IMR-90 (cell line): Measurements from ENCODE around the gene FBXW11. TPM values are rescaled to one million over a fixed set of nuclear protein-coding genes. Genes with fewer than 3 reads are reported as not detected.

Experiments used
- ATAC-seq: fragments of 200-7000 bp; cut with Tn5 transposase; 2 replicates; pipeline ENCODE4 v1.9.1; 2020; ENCODE audit warnings: low read depth, mild to moderate bottlenecking, moderate library complexity
- BruUV-seq: library from RNA; stranded (reverse); fragments of 400-500 nt; replicated peaks from 2 replicates; lab custom pipeline; 2021; lab: Mats Ljungman, UMichigan
- CTCF ChIA-PET: fragments of 300-600 bp; formaldehyde crosslinking; extraction: SDS; loops from one replicate; lab custom pipeline; 2021; ENCODE audit warnings: antibody characterized with exemption; lab: Yijun Ruan, JAX
- POLR2A ChIA-PET: fragments of 300-600 bp; sonication (Branson Sonifier 250); formaldehyde crosslinking; loops from one replicate; lab custom pipeline; 2022; ENCODE audit warnings: antibody characterized with exemption; ENCODE audit not compliant: unreplicated experiment; lab: Charles Lee
- DNase-seq: peaks from one replicate; pipeline ENCODE4 v3.0.0; 2013
- H2AFZ ChIP-seq: replicated peaks from 2 replicates; pipeline ENCODE3; 2013; ENCODE audit warnings: low read length, mild to moderate bottlenecking; ENCODE audit not compliant: poor library complexity
- H2AK5ac ChIP-seq: 2 replicates; pipeline ENCODE4 v1.6.1; 2013; ENCODE audit warnings: low read depth, low read length, inconsistent platforms
- H2AK9ac ChIP-seq: replicated peaks from 2 replicates; pipeline ENCODE3; 2013; ENCODE audit warnings: mild to moderate bottlenecking, low read depth, low read length, moderate library complexity; ENCODE audit not compliant: poor library complexity
- H2BK120ac ChIP-seq: 2 replicates; pipeline ENCODE4 v1.6.1; 2013; ENCODE audit warnings: low read depth, low read length, inconsistent platforms
- H2BK15ac ChIP-seq: 3 replicates; pipeline ENCODE4 v1.6.1; 2013; ENCODE audit warnings: low read depth, low read length, inconsistent platforms
- H2BK20ac ChIP-seq: 2 replicates; pipeline ENCODE4 v1.6.1; 2013; ENCODE audit warnings: low read depth, mild to moderate bottlenecking, inconsistent platforms, low read length, moderate library complexity
- H2BK5ac ChIP-seq: 2 replicates; pipeline ENCODE4 v1.6.1; 2013; ENCODE audit warnings: mild to moderate bottlenecking, low read depth, low read length, inconsistent platforms; ENCODE audit not compliant: poor library complexity, severe bottlenecking
- H3K14ac ChIP-seq: replicated peaks from 2 replicates; pipeline ENCODE4 v1.6.1; 2013; ENCODE audit warnings: low read depth, low read length, inconsistent platforms
- H3K18ac ChIP-seq: 2 replicates; pipeline ENCODE4 v1.6.1; 2013; ENCODE audit warnings: low read depth, low read length, control low read depth
- H3K23ac ChIP-seq: 2 replicates; pipeline ENCODE4 v1.6.1; 2013; ENCODE audit warnings: low read depth, low read length, inconsistent platforms
- H3K27ac ChIP-seq: 2 replicates; pipeline ENCODE4 v1.5.1; 2013; ENCODE audit warnings: mild to moderate bottlenecking, control low read depth, low read length; ENCODE audit not compliant: insufficient read depth
- H3K27me3 ChIP-seq: 2 replicates; pipeline ENCODE4 v1.6.1; 2013; ENCODE audit warnings: low read length; ENCODE audit not compliant: control insufficient read depth, insufficient read depth
- H3K36me3 ChIP-seq: 2 replicates; pipeline ENCODE4 v1.6.1; 2013; ENCODE audit warnings: low read length, mixed read lengths; ENCODE audit not compliant: control insufficient read depth, insufficient read depth
- H3K4ac ChIP-seq: 2 replicates; pipeline ENCODE4 v1.6.1; 2013; ENCODE audit warnings: low read depth, low read length, inconsistent platforms
- H3K4me1 ChIP-seq: 2 replicates; pipeline ENCODE4 v1.6.1; 2013; ENCODE audit warnings: low read length, mixed read lengths; ENCODE audit not compliant: control insufficient read depth, insufficient read depth
- H3K4me2 ChIP-seq: 2 replicates; pipeline ENCODE4 v1.6.1; 2013; ENCODE audit warnings: low read depth, mild to moderate bottlenecking, control low read depth, low read length, moderate library complexity
- H3K4me3 ChIP-seq: 2 replicates; pipeline ENCODE4 v1.5.1; 2013; ENCODE audit warnings: low read depth, mild to moderate bottlenecking, control low read depth, low read length, moderate library complexity; ENCODE audit not compliant: insufficient read depth
- H3K56ac ChIP-seq: 2 replicates; pipeline ENCODE4 v1.6.1; 2013; ENCODE audit warnings: low read length, inconsistent platforms; ENCODE audit not compliant: insufficient read depth; ENCODE audit errors: extremely low read depth
- H3K79me1 ChIP-seq, 2 experiments: 2 replicates each; pipeline ENCODE4 v1.6.1; 2013; ENCODE audit warnings: low read length in 2 of 2, inconsistent platforms in 1 of 2, low read depth in 1 of 2
- H3K9ac ChIP-seq: 2 replicates; pipeline ENCODE4 v1.6.1; 2013; ENCODE audit warnings: low read depth, low read length, control low read depth
- H3K9me1 ChIP-seq: 2 replicates; pipeline ENCODE4 v1.6.1; 2013; ENCODE audit warnings: low read length, inconsistent platforms; ENCODE audit not compliant: insufficient read depth
- H3K9me3 ChIP-seq: 2 replicates; pipeline ENCODE4 v1.6.1; 2013; ENCODE audit warnings: low read length; ENCODE audit not compliant: control insufficient read depth, insufficient read depth
- H4K20me1 ChIP-seq: 2 replicates; pipeline ENCODE4 v1.6.1; 2013; ENCODE audit warnings: low read length, inconsistent platforms; ENCODE audit not compliant: insufficient read depth
- H4K5ac ChIP-seq: 2 replicates; pipeline ENCODE4 v1.6.1; 2013; ENCODE audit warnings: mild to moderate bottlenecking, low read depth, low read length, control low read depth
- H4K8ac ChIP-seq, 2 experiments: 2 replicates each; pipeline ENCODE4 v1.6.1; 2013; ENCODE audit warnings: low read depth in 2 of 2, low read length in 2 of 2, control low read depth in 1 of 2, inconsistent platforms in 1 of 2
- H4K91ac ChIP-seq: 2 replicates; pipeline ENCODE4 v1.6.1; 2013; ENCODE audit warnings: low read depth, low read length, inconsistent platforms; ENCODE audit not compliant: insufficient read depth
- BHLHE40 ChIP-seq: fragments of 150-350 bp; IDR thresholded peaks from 2 replicates; pipeline ENCODE4 v1.6.1; 2016; ENCODE audit warnings: mild to moderate bottlenecking, low read depth, low read length
- CHD1 ChIP-seq: IDR thresholded peaks from 2 replicates; pipeline ENCODE4 v1.6.1; 2012; ENCODE audit warnings: low read depth, low read length, improper control_type of control experiment
- FOS ChIP-seq: fragments of 150-350 bp; IDR thresholded peaks from 2 replicates; pipeline ENCODE4 v1.6.1; 2016; ENCODE audit warnings: low read depth, low read length
- MAFK ChIP-seq: IDR thresholded peaks from 2 replicates; pipeline ENCODE4 v1.6.1; 2012; ENCODE audit warnings: low read depth, low read length, improper control_type of control experiment
- MAZ ChIP-seq: IDR thresholded peaks from 2 replicates; pipeline ENCODE4 v1.6.1; 2012; ENCODE audit warnings: low read depth, mild to moderate bottlenecking, low read length, improper control_type of control experiment, moderate library complexity, borderline replicate concordance
- NFE2L2 ChIP-seq: fragments of 150-350 bp; IDR thresholded peaks from 2 replicates; pipeline ENCODE4 v1.6.1; 2016; ENCODE audit warnings: low read depth, mild to moderate bottlenecking, low read length
- POLR2A ChIP-seq: IDR thresholded peaks from 2 replicates; pipeline ENCODE4 v1.6.1; 2012; ENCODE audit warnings: mild to moderate bottlenecking, low read depth, low read length
- RAD21 ChIP-seq: IDR thresholded peaks from 2 replicates; pipeline ENCODE4 v1.6.1; 2012; ENCODE audit warnings: low read length, improper control_type of control experiment
- RCOR1 ChIP-seq: IDR thresholded peaks from 2 replicates; pipeline ENCODE4 v1.6.1; 2012; ENCODE audit warnings: mild to moderate bottlenecking, low read length, improper control_type of control experiment; ENCODE audit not compliant: insufficient replicate concordance
- RFX5 ChIP-seq: IDR thresholded peaks from 2 replicates; pipeline ENCODE4 v1.8.0; 2012; ENCODE audit warnings: low read depth, mild to moderate bottlenecking, low read length, moderate library complexity
- SMC3 ChIP-seq: fragments of 150-350 bp; IDR thresholded peaks from 2 replicates; pipeline ENCODE4 v1.6.1; 2016; ENCODE audit warnings: low read depth, mild to moderate bottlenecking, antibody characterized with exemption, low read length, moderate library complexity
- WGBS, 2 experiments: methylation state at CpG; one replicate each; pipeline versions ENCODE4 v1.1.5 to v1.1.7; 2013; ENCODE audit warnings: missing lambda C conversion rate in 2 of 2; ENCODE audit not compliant: insufficient read length in 1 of 2; ENCODE audit errors: extremely low coverage in 2 of 2; 5-methylcytosine and 5-hydroxymethylcytosine counted together
- dilution Hi-C: fragments of 300-500 bp; cut with HindIII; formaldehyde crosslinking; loops from one replicate; pipeline ENCODE4 v1.14.3; 2018; ENCODE audit warnings: low sequenced_read_pairs; ENCODE audit not compliant: unreplicated experiment
- in situ Hi-C: fragments of 300-500 bp; cut with MboI; formaldehyde crosslinking; loops from 3 replicates; pipeline ENCODE4 v1.14.3; 2019; ENCODE audit warnings: low sequenced_read_pairs, inconsistent platforms, mixed read lengths
- intact Hi-C: fragments of 100-400 bp; cut with micrococcal nuclease; formaldehyde crosslinking; loops from 2 replicates; pipeline ENCODE4 v1.10.0; 2022
- polyA plus RNA-seq, 3 experiments: library from polyadenylated mRNA; depleted of rRNA; stranded (reverse); fragments of >200 nt; gene quantifications; 2 replicates each; pipeline ENCODE4 v1.2.3, GENCODE V29; 2012; ENCODE audit warnings: low replicate concordance in 1 of 3
- total RNA-seq: library from RNA; depleted of rRNA; stranded (reverse); fragments of >200 nt; gene quantifications from 2 replicates; pipeline ENCODE4 v1.2.3, GENCODE V29; 2012
- TF ChIP-seq, protein P1 (sequence below): fragments of 150-350 bp; IDR thresholded peaks from 2 replicates; pipeline ENCODE4 v1.6.1; 2017; ENCODE audit warnings: mild to moderate bottlenecking, antibody characterized with exemption, low read length, low read depth
- TF ChIP-seq, protein P2 (sequence below): fragments of 150-350 bp; IDR thresholded peaks from 2 replicates; pipeline ENCODE4 v1.6.1; 2016; ENCODE audit warnings: low read depth, mild to moderate bottlenecking, low read length, moderate library complexity, borderline replicate concordance
- TF ChIP-seq, protein P3 (sequence below): conservative IDR thresholded peaks from 2 replicates; pipeline ENCODE4 v1.5.1; 2012; ENCODE audit warnings: mild to moderate bottlenecking, low read depth, low read length, improper control_type of control experiment

Gene FBXW11
- total and polyA plus RNA-seq, 2 of the 4 experiments (the other 2 are of a cell fraction) = 34.3 to 97.1 TPM

DNA sequence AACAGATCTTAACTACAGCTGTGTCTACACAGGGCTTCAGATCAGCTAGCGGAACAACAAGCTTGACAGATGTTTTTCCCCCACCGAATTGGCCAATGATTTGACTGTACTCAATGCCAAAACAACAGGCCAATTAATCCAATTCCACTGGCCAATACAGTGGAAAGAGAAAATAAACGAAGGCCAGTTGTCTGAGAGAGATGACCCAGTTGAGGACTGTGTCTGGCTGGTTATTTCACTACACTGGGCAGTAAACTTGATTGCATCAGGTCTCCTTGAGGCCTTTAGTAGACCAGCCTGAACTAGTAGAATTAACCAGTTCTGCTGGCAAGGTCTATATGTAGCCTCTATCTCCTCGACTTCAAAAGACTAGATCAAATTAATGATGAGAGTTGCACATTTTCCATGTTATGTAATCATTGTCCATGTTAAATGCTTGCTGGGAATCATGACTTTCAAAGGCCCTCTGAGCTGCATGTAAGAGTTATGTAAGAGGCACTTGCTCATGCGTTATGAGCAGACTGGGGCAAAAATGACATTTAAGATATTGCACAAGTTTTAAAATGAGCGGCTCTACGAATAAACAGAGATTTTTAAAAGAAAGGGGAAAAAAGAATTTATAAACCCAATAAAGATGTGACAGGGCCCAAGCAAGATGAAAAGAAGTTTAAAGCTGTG lies 192.5 kb downstream of the FBXW11 start:
- H3K36me3 ChIP-seq = no peaks in the 10 kb centered on the region
- H4K20me1 ChIP-seq = no peaks in the 10 kb centered on the region
- no peak overlapping the region for H3K18ac ChIP-seq
- no peak overlapping the region for H3K9ac ChIP-seq
- no peak overlapping the region for H3K23ac ChIP-seq
- H4K8ac ChIP-seq = no peak overlapping the region
- dilution Hi-C loops (no loop called here), in situ Hi-C loops (no loop called here), intact Hi-C loops (no loop called here)
- no peaks in the 10 kb centered on the region for H3K4me1 ChIP-seq
- H2BK5ac ChIP-seq = no peak overlapping the region
- no peak overlapping the region for H2AK5ac ChIP-seq
- H3K56ac ChIP-seq = no peak overlapping the region
- TF ChIP-seq CHD1 (no peak), SMC3 (no peak), RFX5 (no peak), BHLHE40 (no peak), RCOR1 (no peak), FOS (no peak), POLR2A (no peak), RAD21 (no peak), NFE2L2 (no peak), MAFK (no peak), MAZ (no peak)
- TF ChIP-seq, protein P1, sequence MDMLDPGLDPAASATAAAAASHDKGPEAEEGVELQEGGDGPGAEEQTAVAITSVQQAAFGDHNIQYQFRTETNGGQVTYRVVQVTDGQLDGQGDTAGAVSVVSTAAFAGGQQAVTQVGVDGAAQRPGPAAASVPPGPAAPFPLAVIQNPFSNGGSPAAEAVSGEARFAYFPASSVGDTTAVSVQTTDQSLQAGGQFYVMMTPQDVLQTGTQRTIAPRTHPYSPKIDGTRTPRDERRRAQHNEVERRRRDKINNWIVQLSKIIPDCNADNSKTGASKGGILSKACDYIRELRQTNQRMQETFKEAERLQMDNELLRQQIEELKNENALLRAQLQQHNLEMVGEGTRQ = no peak
- TF ChIP-seq, protein P2, sequence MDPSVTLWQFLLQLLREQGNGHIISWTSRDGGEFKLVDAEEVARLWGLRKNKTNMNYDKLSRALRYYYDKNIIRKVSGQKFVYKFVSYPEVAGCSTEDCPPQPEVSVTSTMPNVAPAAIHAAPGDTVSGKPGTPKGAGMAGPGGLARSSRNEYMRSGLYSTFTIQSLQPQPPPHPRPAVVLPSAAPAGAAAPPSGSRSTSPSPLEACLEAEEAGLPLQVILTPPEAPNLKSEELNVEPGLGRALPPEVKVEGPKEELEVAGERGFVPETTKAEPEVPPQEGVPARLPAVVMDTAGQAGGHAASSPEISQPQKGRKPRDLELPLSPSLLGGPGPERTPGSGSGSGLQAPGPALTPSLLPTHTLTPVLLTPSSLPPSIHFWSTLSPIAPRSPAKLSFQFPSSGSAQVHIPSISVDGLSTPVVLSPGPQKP = no peak
- TF ChIP-seq, protein P3, sequence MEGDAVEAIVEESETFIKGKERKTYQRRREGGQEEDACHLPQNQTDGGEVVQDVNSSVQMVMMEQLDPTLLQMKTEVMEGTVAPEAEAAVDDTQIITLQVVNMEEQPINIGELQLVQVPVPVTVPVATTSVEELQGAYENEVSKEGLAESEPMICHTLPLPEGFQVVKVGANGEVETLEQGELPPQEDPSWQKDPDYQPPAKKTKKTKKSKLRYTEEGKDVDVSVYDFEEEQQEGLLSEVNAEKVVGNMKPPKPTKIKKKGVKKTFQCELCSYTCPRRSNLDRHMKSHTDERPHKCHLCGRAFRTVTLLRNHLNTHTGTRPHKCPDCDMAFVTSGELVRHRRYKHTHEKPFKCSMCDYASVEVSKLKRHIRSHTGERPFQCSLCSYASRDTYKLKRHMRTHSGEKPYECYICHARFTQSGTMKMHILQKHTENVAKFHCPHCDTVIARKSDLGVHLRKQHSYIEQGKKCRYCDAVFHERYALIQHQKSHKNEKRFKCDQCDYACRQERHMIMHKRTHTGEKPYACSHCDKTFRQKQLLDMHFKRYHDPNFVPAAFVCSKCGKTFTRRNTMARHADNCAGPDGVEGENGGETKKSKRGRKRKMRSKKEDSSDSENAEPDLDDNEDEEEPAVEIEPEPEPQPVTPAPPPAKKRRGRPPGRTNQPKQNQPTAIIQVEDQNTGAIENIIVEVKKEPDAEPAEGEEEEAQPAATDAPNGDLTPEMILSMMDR = no peak
- no peak overlapping the region for H3K4ac ChIP-seq
- no TSS peak for BruUV-seq
- no peak overlapping the region for H3K27ac ChIP-seq
- no peak overlapping the region for H3K4me3 ChIP-seq
- no peak overlapping the region for H3K4me2 ChIP-seq
- H2AFZ ChIP-seq = no peak overlapping the region
- H2BK15ac ChIP-seq = no peak overlapping the region
- no peaks in the 10 kb centered on the region for H3K9me1 ChIP-seq
- ATAC-seq (no peak), DNase-seq (no peak)
- no peak overlapping the region for H2BK20ac ChIP-seq
- no peak overlapping the region for H4K5ac ChIP-seq
- H4K91ac ChIP-seq = no peak overlapping the region
- ChIA-PET CTCF (interaction anchor here (1.3 kb wide), 1 partner anchor 9 kb away, joined by 3 read pairs; no protein-coding TSS in a partner anchor), POLR2A (no interaction called here)
- 77% methylated on average over 2 of the region's 7 CpGs; no CpG with 5 or more reads in 1 of the 2 experiments for WGBS, 2 experiments
- H3K27me3 ChIP-seq = peaks cover 22% of the 10 kb centered on the region
- no peak overlapping the region for H2AK9ac ChIP-seq
- no peak overlapping the region for H2BK120ac ChIP-seq
- no peaks in the 10 kb centered on the region for H3K9me3 ChIP-seq
- H3K14ac ChIP-seq = no peak overlapping the region
- no peaks in the 10 kb centered on the region for H3K79me1 ChIP-seq
